Measurements from ENCODE around the gene HES5. TPM values are rescaled to one million over a fixed set of nuclear protein-coding genes. Genes with fewer than 3 reads are reported as not detected.
A peak's percentile ranks its signal among the peaks of the same experiment; 100 is the strongest.

The HES5 gene
- total RNA-seq, 1 donor from 2014 or later = not detected

- no peak for TF ChIP-seq CTCF (IDR thresholded peaks at IDR 0.05; ENCODE audit: unreplicated experiment)
- H3K27me3 Mint-ChIP-seq (ENCODE audit: low read depth) = peaks cover 37% of the 10 kb centered on the region
- peak within 1 kb of the TSS; percentile 93 for H3K4me3 Mint-ChIP-seq
- H3K36me3 Mint-ChIP-seq = peaks cover 2% of the 10 kb centered on the region
- no peaks in the 10 kb centered on the region for H3K9me3 Mint-ChIP-seq
- DNase-seq (ENCODE audit: low spot score in 2 of 2, unreplicated experiment in 2 of 2) = peak; percentile 84 to 88
- peak within 1 kb of the TSS; percentile 97 for H3K27ac Mint-ChIP-seq
- peaks cover 20% of the 10 kb centered on the region for H3K4me1 Mint-ChIP-seq
Measured at GRCh38 chr1:2525920-2526823, 3.9 kb downstream of the HES5 start, which contains the start of gene PANK4. PANK4 (minus strand) TSS chr1:2526596; CDS start chr1:2526587, 9 bp downstream.

GRCh38 chr1:2525572-2525919 is 4.5 kb downstream of the HES5 start:
- Mint-ChIP-seq H3K4me1 (peaks cover 20% of the 10 kb centered on the region), H3K27me3 (ENCODE audit: low read depth) (peaks cover 31% of the 10 kb centered on the region), H3K4me3 (peak overlapping the region; percentile 93), H3K9me3 (no peaks in the 10 kb centered on the region), H3K27ac (peak overlapping the region; percentile 56), H3K36me3 (peaks cover 8% of the 10 kb centered on the region)
- DNase-seq (ENCODE audit: low spot score in 2 of 2, unreplicated experiment in 2 of 2) = no peak
- no peak for TF ChIP-seq CTCF (IDR thresholded peaks at IDR 0.05; ENCODE audit: unreplicated experiment)

- Mint-ChIP-seq H3K4me1 (peaks cover 19% of the 10 kb centered on the region), H3K27ac (no peak overlapping the region), H3K36me3 (peaks cover 10% of the 10 kb centered on the region), H3K27me3 (ENCODE audit: low read depth) (peaks cover 23% of the 10 kb centered on the region), H3K4me3 (peak overlapping the region; percentile 93), H3K9me3 (no peaks in the 10 kb centered on the region)
- TF ChIP-seq CTCF (IDR thresholded peaks at IDR 0.05; ENCODE audit: unreplicated experiment) = no peak
- no peak for DNase-seq (ENCODE audit: low spot score in 2 of 2, unreplicated experiment in 2 of 2)
Measured at GRCh38 chr1:2523891-2524609, 6.0 kb downstream of the HES5 start.

GRCh38 chr1:2523191-2523890 is 6.7 kb downstream of the HES5 start:
- peaks cover 16% of the 10 kb centered on the region for H3K36me3 Mint-ChIP-seq
- no peaks in the 10 kb centered on the region for H3K9me3 Mint-ChIP-seq
- no peak for TF ChIP-seq CTCF (IDR thresholded peaks at IDR 0.05; ENCODE audit: unreplicated experiment)
- peaks cover 17% of the 10 kb centered on the region for H3K4me1 Mint-ChIP-seq
- no peak overlapping the region for H3K27ac Mint-ChIP-seq
- no peak for DNase-seq (ENCODE audit: low spot score in 2 of 2, unreplicated experiment in 2 of 2)
- peaks cover 16% of the 10 kb centered on the region for H3K27me3 Mint-ChIP-seq (ENCODE audit: low read depth)
- H3K4me3 Mint-ChIP-seq = no peak overlapping the region

- no peak for TF ChIP-seq CTCF (IDR thresholded peaks at IDR 0.05; ENCODE audit: unreplicated experiment)
- Mint-ChIP-seq H3K9me3 (no peaks in the 10 kb centered on the region), H3K4me3 (no peak overlapping the region), H3K27me3 (ENCODE audit: low read depth) (peaks cover 6% of the 10 kb centered on the region), H3K27ac (no peak overlapping the region), H3K4me1 (peaks cover 17% of the 10 kb centered on the region), H3K36me3 (peaks cover 20% of the 10 kb centered on the region)
- DNase-seq (ENCODE audit: low spot score in 2 of 2, unreplicated experiment in 2 of 2) = no peak
Measured at GRCh38 chr1:2522230-2522629, 7.8 kb downstream of the HES5 start.
